Upper lobe of left lung (tissue), 6 donors: ENCODE data around the gene SPACA9. TPM values are rescaled to one million over a fixed set of nuclear protein-coding genes. Genes with fewer than 3 reads are reported as not detected.

Experiments used
- ATAC-seq, 2 donors: fragments of 200-7000 bp; cut with Tn5 transposase; one replicate each; pipeline ENCODE4 v1.9.1; 2022; ENCODE audit warnings: mild to moderate bottlenecking in 2 of 2, moderate library complexity in 2 of 2; ENCODE audit not compliant: low FRiP score in 2 of 2
- DNase-seq, 2 donors: peaks; one replicate each; pipeline ENCODE4 v3.0.0-alpha.2; 2019 to 2020
- H3K27ac ChIP-seq, 4 donors: fragments of 200-600 bp; sonication (generic); one replicate each; pipeline ENCODE4 v1.5.1; 2016 to 2019
- H3K27me3 ChIP-seq, 4 donors: fragments of 200-600 bp; sonication (generic); one replicate each; pipeline ENCODE4 v1.5.1; 2017 to 2019
- H3K36me3 ChIP-seq, 4 donors: fragments of 200-600 bp; sonication (generic); one replicate each; pipeline ENCODE4 v1.5.1; 2016 to 2019
- H3K4me1 ChIP-seq, 4 donors: fragments of 200-600 bp; sonication (generic); one replicate each; pipeline ENCODE4 v1.5.1; 2018 to 2019
- H3K4me3 ChIP-seq, 4 donors: fragments of 200-600 bp; sonication (generic); one replicate each; pipeline ENCODE4 v1.5.1; 2017 to 2019; ENCODE audit warnings: mild to moderate bottlenecking in 2 of 4, moderate library complexity in 1 of 4
- H3K9me3 ChIP-seq, 4 donors: fragments of 200-600 bp; sonication (generic); one replicate each; pipeline ENCODE4 v1.5.1; 2018 to 2019
- CTCF ChIP-seq, 6 experiments: fragments of 450-650 bp in 4 of 6; fragments of 200-600 bp in 2 of 6; sonication (generic) in 2 of 6; IDR thresholded peaks; one replicate each; pipeline ENCODE4 v1.5.1; 2016 to 2019; ENCODE audit warnings: antibody characterized with exemption in 6 of 6
- EP300 ChIP-seq, 4 donors: sonication (generic); formaldehyde crosslinking; IDR thresholded peaks; one replicate each; pipeline ENCODE4 v1.5.1; 2017; ENCODE audit warnings: antibody characterized with exemption in 4 of 4, control low read depth in 2 of 4
- POLR2A ChIP-seq, 4 donors: fragments of 450-650 bp; IDR thresholded peaks; one replicate each; pipeline ENCODE4 v1.5.1; 2016 to 2017; ENCODE audit warnings: antibody characterized with exemption in 4 of 4, mild to moderate bottlenecking in 2 of 4
- POLR2AphosphoS5 ChIP-seq, 2 donors: sonication (generic); formaldehyde crosslinking; IDR thresholded peaks; one replicate each; pipeline ENCODE4 v1.5.1; 2017; ENCODE audit warnings: antibody characterized with exemption in 2 of 2
- WGBS, 2 donors: methylation state at CpG; one replicate each; pipeline ENCODE4 v1.1.5; 2017 to 2018; 5-methylcytosine and 5-hydroxymethylcytosine counted together
- total RNA-seq, 6 donors: library from RNA; depleted of rRNA in 4 of 6; stranded (reverse); fragments of >200 nt in 4 of 6; gene quantifications; one replicate each; pipeline versions ENCODE4 v1.1.0 to v1.2.1, GENCODE V29; 2016 to 2021
- donor health status: DM: no; HTN: no; CAD: no; lungs with moderate emphysema.
- donor health status: DM: no; HTN: yes; CAD: no; lungs with severe emphysema.

The SPACA9 gene
- total RNA-seq, 6 donors from 2014 or later = 4.4 to 27.1 (median 7.1) TPM

DNA sequence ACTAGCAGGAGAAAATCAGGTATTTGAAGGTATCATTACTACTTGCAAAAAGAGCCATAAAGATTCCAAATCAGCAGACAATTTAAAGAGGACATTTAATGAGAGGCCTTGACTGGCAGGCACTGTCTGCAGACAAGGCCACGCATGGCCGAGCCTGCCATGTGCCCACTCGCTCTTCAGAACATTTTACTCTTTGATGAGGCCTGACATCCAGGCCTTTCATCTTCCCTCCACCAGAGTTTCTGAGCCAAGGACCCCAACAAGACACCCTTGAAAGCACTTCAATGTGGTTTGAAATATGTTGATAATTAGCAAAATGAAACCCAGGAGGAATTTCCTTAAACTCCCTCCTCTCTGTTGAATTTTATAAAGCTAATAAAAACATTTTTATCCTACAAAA, 17.0 kb upstream of the SPACA9 start:
- Histone ChIP-seq H3K4me1 (no peaks in the 10 kb centered on the region), H3K4me3 (no peak overlapping the region), H3K9me3 (no peaks in the 10 kb centered on the region), H3K27ac (no peak overlapping the region), H3K27me3 (no peaks in the 10 kb centered on the region), H3K36me3 (no peaks in the 10 kb centered on the region)
- WGBS, 2 donors = 85 to 92% methylated on average over 3 of the region's 3 CpGs
- no peak for DNase-seq
- no peak for ATAC-seq
- TF ChIP-seq CTCF (IDR thresholded peaks at IDR 0.05) = no peak
- no peak for TF ChIP-seq POLR2AphosphoS5 (IDR thresholded peaks at IDR 0.05)
- no peak for TF ChIP-seq EP300 (IDR thresholded peaks at IDR 0.05)

- Histone ChIP-seq H3K9me3 (no peaks in the 10 kb centered on the region), H3K27ac (no peak overlapping the region), H3K27me3 (no peaks in the 10 kb centered on the region), H3K4me1 (no peaks in the 10 kb centered on the region), H3K4me3 (no peak overlapping the region), H3K36me3 (no peaks in the 10 kb centered on the region)
- no peak for TF ChIP-seq POLR2AphosphoS5 (IDR thresholded peaks at IDR 0.05)
- TF ChIP-seq CTCF (IDR thresholded peaks at IDR 0.05) = no peak
- TF ChIP-seq EP300 (IDR thresholded peaks at IDR 0.05) = no peak
- no peak for TF ChIP-seq POLR2A (IDR thresholded peaks at IDR 0.05)
- no peak for DNase-seq
- no peak for ATAC-seq
- WGBS, 2 donors = 69 to 74% methylated on average over 6 of the region's 6 CpGs
These were observed 16.2 kb upstream of the SPACA9 start for GRCh38 chr9:132862533-132862932.

DNA sequence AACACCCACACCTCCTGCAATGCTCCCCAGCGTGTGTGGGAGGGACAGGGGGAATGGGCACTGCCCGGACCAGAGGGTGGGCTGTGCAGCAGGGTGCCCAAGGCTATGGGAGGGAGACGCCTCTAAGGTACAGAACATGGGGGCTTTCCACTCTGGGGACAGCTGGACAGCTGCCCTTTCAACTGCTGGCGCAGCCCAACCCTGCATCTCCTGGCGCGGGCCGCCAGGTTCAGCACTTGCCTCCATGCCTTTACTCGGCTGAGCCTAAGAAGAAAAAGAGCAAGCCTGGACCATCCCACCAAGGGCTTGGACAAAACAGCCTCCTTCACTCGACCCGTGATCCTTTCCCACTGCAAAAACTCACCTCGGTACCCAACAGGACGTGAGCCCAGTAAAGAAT, 15.6 kb upstream of the SPACA9 start:
- no peak for DNase-seq
- ATAC-seq = no peak
- Histone ChIP-seq H3K4me3 (no peak overlapping the region), H3K27me3 (no peaks in the 10 kb centered on the region), H3K4me1 (no peaks in the 10 kb centered on the region), H3K27ac (no peak overlapping the region), H3K9me3 (no peaks in the 10 kb centered on the region), H3K36me3 (no peaks in the 10 kb centered on the region)
- WGBS, 2 donors = 75 to 80% methylated on average over 11 to 12 of the region's 12 CpGs
- TF ChIP-seq CTCF (IDR thresholded peaks at IDR 0.05) (no peak), EP300 (IDR thresholded peaks at IDR 0.05) (no peak), POLR2A (IDR thresholded peaks at IDR 0.05) (no peak), POLR2AphosphoS5 (IDR thresholded peaks at IDR 0.05) (no peak)

- no peaks in the 10 kb centered on the region for H3K9me3 ChIP-seq
- H3K4me1 ChIP-seq = no peaks in the 10 kb centered on the region
- DNase-seq (no peak), ATAC-seq (no peak)
- H3K27me3 ChIP-seq = no peaks in the 10 kb centered on the region
- WGBS, 2 donors = 60 to 77% methylated on average over 2 of the region's 2 CpGs
- TF ChIP-seq CTCF (IDR thresholded peaks at IDR 0.05) = no peak
- no peak for TF ChIP-seq EP300 (IDR thresholded peaks at IDR 0.05)
- TF ChIP-seq POLR2AphosphoS5 (IDR thresholded peaks at IDR 0.05) = no peak
- TF ChIP-seq POLR2A (IDR thresholded peaks at IDR 0.05) = no peak
- H3K4me3 ChIP-seq = no peak overlapping the region
- H3K27ac ChIP-seq = no peak overlapping the region
- H3K36me3 ChIP-seq = no peaks in the 10 kb centered on the region
These were observed 14.4 kb upstream of the SPACA9 start for GRCh38 chr9:132864277-132864676.

- ATAC-seq = no peak
- no peaks in the 10 kb centered on the region for H3K4me1 ChIP-seq
- TF ChIP-seq POLR2A (IDR thresholded peaks at IDR 0.05) (no peak), CTCF (IDR thresholded peaks at IDR 0.05) (no peak), EP300 (IDR thresholded peaks at IDR 0.05) (no peak), POLR2AphosphoS5 (IDR thresholded peaks at IDR 0.05) (no peak)
- no peak for DNase-seq
- no peaks in the 10 kb centered on the region for H3K27me3 ChIP-seq
- no peak overlapping the region for H3K27ac ChIP-seq
- no peaks in the 10 kb centered on the region for H3K9me3 ChIP-seq
- 70 to 72% methylated on average over 8 of the region's 8 CpGs for WGBS, 2 donors
- H3K36me3 ChIP-seq = no peaks in the 10 kb centered on the region
- H3K4me3 ChIP-seq = no peak overlapping the region
These were observed 14.0 kb upstream of the SPACA9 start for GRCh38 chr9:132864691-132865090.
